ENCODE results near the gene MCOLN1.

The MCOLN1 gene

DNA sequence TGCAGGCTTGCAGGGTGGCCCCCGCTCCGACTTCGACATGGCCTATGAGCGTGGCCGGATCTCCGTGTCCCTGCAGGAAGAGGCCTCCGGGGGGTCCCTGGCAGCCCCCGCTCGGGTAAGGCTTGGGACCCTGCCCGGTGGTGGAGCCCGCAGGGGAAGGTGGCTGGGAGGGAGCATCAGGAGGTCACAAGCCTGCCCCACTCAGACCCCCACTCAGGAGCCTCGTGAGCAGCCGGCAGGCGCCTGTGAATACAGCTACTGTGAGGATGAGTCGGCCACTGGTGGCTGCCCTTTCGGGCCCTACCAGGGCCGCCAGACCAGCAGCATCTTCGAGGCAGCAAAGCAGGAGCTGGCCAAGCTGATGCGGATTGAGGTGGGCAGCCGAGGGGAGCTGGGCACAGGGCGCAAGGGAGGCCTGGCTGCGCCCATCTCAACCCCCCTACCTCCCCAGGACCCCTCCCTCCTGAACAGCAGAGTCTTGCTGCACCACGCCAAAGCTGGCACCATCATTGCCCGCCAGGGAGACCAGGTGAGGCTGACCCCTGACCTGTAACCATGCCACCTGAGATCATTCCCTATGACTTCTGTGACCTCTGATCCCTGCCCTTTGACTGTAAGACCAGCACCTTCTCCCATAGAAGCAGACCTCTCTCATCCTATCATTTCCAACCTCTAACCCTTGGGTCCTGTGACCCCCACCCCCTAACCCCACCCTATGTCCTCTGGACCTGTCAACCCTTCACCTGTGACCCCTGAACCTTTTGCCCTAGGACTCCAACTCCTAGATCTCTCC lies 20.3 kb downstream of the MCOLN1 start:
- DNase-seq (ENCODE audit: low spot score), result no peak

DNA sequence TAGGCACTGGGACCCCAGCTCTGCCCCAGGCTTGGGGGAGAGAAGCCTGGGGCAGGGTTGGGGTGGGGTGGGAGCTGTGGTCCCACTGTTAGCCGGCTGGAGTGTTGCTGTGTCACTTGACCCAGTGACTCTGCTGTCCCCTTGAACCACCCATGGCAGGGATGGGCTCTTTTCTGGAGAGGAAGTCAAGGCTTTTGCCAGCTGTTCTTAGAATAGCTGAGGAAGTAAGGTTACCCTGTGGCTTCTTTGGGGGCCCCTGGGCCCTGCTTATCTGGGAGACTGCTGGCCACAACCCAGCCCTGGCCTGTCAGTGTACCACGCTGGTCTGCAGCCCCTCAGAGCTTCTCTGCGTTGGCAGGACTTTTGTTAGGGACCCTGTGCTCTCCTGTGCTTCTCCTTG lies 22.2 kb downstream of the MCOLN1 start:
- no peak for DNase-seq (ENCODE audit: low spot score)

GRCh38 chr19:7545300-7545699 lies 22.9 kb downstream of the MCOLN1 start:
- DNase-seq (ENCODE audit: low spot score), result no peak

- DNase-seq (ENCODE audit: low spot score), result no peak
Observed at GRCh38 chr19:7545904-7546303, 23.5 kb downstream of the MCOLN1 start.

- peak; percentile 31 for DNase-seq (ENCODE audit: low spot score)
Observed at GRCh38 chr19:7547159-7547558, 24.7 kb downstream of the MCOLN1 start.

DNA sequence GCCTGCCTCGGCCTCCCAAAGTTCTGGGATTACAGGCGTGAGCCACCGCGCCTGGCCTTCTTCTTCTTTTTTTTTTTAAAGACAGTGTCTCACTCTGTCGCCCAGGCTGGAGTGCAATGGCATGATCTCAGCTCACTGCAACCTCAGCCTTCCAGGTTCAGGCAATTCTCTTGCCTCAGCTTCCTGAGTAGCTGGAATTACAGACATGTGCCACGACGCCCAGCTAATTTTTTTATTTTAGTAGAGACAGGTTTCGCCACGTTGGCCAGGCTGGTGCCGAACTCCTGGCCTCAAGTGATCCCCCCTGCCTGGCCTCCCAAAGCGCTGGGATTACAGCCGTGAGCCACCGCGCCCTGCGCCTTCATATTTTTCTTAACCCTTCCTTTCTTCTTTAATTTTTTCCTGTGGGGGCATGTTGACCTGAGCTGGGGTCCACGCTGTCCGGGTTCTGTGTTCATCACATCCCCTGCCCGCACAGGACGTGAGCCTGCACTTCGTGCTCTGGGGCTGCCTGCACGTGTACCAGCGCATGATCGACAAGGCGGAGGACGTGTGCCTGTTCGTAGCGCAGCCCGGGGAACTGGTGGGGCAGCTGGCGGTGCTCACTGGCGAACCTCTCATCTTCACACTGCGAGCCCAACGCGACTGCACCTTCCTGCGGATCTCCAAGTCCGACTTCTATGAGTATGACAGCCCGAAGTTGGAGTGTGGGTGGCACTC lies 27.2 kb downstream of the MCOLN1 start:
- DNase-seq (ENCODE audit: low spot score), result no peak

- DNase-seq (ENCODE audit: low spot score), result no peak
Observed at GRCh38 chr19:7550169-7550770, 27.8 kb downstream of the MCOLN1 start.

DNA sequence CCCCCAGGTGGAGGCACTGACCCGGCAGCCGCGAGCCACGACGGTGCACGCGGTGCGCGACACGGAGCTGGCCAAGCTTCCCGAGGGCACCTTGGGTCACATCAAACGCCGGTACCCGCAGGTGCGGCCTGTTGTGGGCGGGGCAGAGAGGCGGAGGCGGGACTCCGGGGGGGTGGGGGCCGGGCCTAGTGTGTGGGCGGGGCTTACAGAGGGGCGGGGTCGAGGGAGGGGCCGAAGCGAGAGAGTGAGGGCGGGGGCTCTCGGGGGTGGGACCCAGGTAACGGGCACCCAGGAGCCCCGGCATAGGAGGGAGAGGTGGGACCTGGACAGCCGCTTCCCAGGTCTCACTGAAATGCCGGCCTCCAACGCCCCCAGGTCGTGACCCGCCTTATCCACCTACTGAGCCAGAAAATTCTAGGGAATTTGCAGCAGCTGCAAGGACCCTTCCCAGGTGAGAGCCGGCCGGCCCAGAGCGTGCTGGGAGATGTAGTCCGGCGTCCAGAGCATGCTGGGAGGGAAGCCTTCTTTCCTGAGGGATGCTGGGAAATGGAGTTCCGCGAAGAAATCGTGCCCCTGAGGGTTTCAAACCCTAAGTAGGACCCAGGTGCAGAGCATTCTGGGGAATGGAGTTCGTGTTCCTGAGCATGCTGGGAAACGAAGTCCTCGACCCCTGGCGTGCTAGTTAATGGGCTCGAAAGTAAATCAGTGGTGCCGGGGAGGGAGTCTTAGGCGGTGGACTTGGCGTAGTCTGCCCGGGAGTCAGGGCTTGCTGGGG lies 28.8 kb downstream of the MCOLN1 start:
- peak; percentile 82 for DNase-seq (ENCODE audit: low spot score)

GRCh38 chr19:7552781-7553180 lies 30.4 kb downstream of the MCOLN1 start:
- DNase-seq (ENCODE audit: low spot score), result no peak

- DNase-seq (ENCODE audit: low spot score), result no peak
Observed at GRCh38 chr19:7554565-7554964, 32.1 kb downstream of the MCOLN1 start.

- peak; percentile 33 for DNase-seq (ENCODE audit: low spot score)
Observed at GRCh38 chr19:7554990-7555864, 32.8 kb downstream of the MCOLN1 start.

DNA sequence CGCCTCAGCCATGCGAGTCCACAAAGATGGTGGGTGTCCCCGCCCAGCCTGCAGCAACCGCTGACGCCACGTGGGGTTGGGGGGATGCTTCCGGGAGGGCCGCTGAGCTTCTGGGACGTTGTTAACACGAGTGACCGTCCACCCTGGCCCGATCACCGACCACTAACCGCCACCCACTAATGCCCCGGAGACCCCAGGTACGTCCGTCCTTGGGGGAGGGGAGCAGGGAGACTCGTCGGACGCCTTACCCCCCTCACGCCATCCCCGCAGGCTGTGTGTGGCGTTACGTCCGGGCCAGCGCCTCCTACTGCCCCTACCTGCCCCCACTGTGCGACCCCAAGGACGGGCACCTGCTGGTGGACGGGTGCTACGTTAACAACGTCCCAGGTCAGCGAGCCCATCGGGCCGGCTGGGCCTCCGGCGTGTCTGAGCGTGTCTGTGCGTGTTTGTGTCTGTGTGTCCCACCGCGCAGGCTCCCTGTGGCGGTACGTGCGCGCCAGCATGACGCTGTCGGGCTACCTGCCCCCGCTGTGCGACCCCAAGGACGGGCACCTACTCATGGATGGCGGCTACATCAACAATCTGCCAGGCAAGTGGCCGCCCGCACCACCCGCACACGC lies 34.4 kb downstream of the MCOLN1 start:
- DNase-seq (ENCODE audit: low spot score), result no peak

- no peak for DNase-seq (ENCODE audit: low spot score)
Observed at GRCh38 chr19:7558667-7559066, 36.2 kb downstream of the MCOLN1 start.

DNA sequence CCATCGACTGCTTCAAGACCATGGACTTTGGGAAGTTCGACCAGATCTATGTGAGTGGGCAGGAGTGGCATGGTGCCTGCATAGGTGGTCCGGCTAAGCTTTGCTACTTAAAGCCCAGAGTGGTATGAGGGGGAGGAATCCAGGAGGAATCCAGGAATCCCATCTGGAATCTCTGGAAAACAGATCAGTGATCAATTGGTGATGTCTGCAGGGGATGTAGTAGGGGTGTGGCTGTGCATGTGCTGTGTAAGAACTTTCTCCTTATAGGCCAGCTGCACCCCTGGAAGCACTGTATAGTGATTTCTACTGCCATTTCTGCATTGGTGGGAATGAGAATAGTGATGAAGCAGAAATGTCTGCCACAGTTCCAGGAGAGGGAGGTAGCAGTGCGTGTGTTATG lies 36.7 kb downstream of the MCOLN1 start:
- no peak for DNase-seq (ENCODE audit: low spot score)

DNA sequence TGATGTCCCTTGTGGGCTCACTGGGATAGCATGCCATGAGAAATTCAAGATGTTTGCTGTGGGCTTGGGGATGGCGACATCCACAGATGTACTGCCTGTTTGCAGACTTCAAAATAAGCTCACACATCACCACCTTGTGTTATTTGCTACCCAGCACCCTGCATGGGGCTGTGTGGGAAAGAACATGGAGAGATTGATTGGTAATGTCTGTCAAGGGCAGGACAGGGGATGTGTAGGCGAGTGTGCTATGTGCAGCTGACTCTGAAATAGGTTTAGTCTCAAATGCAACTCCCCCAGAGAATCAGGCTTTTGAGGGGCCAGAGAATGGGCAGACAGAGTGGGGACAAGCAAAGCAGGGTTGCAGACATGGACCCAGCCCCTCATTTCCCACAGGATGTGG lies 37.8 kb downstream of the MCOLN1 start:
- DNase-seq (ENCODE audit: low spot score), result no peak

GRCh38 chr19:7561325-7561724 lies 38.9 kb downstream of the MCOLN1 start:
- DNase-seq (ENCODE audit: low spot score), result no peak

- DNase-seq (ENCODE audit: low spot score), result no peak
Observed at GRCh38 chr19:7562646-7563393, 40.4 kb downstream of the MCOLN1 start.

DNA sequence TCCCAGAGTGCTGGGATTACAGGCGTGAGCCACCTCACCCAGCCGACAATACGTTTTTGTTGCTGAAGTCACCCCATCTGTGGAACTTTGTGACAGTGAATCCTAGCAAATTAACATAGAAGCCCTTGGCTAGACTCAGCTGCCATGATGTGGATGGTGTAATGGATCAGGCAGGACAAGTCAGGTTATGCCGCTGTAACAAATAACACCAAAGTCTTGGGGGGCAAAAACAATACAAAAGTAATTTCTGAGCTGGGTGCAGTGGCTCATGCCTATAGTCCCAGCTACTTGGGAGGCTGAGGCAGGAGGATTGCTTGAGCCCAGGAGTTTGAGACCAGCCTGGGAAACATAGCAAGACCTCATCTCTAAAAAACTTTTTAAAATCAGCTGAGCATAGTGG lies 42.4 kb downstream of the MCOLN1 start:
- no peak for DNase-seq (ENCODE audit: low spot score)

- no peak for DNase-seq (ENCODE audit: low spot score)
Observed at GRCh38 chr19:7565332-7565731, 42.9 kb downstream of the MCOLN1 start.

DNA sequence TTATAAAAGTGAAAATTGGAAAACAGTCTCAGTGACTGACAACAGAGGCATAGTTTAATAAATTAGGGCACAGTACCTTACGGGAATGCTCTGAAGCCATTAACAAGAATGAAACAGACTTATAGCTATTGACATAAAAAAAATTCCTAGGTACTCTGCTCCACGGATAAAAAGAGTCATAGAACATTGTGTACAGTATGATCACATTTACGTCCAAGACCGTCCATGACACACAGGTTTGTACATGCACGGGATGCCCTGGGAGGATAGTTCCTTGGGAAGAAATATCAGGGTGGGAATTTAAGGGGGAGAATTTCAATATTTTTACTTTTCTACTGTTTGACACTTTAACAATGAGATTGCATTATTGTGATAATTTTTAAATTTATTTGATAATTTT lies 48.3 kb downstream of the MCOLN1 start:
- no peak for DNase-seq (ENCODE audit: low spot score)
